Spinal cord (tissue), 10 donors: Measurements from ENCODE around the gene AQP6. TPM values are rescaled to one million over a fixed set of nuclear protein-coding genes. Genes with fewer than 3 reads are reported as not detected.

ENCODE experiments used
- DNase-seq, 6 donors: peaks; one replicate each; pipeline versions ENCODE4 v3.0.0 to v3.0.0-alpha.2; 2013 to 2015; ENCODE audit warnings: low spot score in 6 of 6, low read depth in 4 of 6
- H3K27ac ChIP-seq: one replicate; pipeline ENCODE4 v1.5.1; 2013; ENCODE audit warnings: low read depth, low read length, control low read depth
- H3K27me3 ChIP-seq: one replicate; pipeline ENCODE4 v1.6.1; 2013; ENCODE audit warnings: low read length; ENCODE audit not compliant: control insufficient read depth, insufficient read depth
- H3K36me3 ChIP-seq: one replicate; pipeline ENCODE4 v1.6.1; 2013; ENCODE audit warnings: low read length; ENCODE audit not compliant: control insufficient read depth, insufficient read depth
- H3K4me1 ChIP-seq: one replicate; pipeline ENCODE4 v1.6.1; 2013; ENCODE audit warnings: low read length; ENCODE audit not compliant: control insufficient read depth, insufficient read depth
- H3K4me3 ChIP-seq: one replicate; pipeline ENCODE4 v1.5.1; 2013; ENCODE audit warnings: low read depth, low read length, control low read depth
- H3K9me3 ChIP-seq: one replicate; pipeline ENCODE4 v1.6.1; 2013; ENCODE audit warnings: low read length; ENCODE audit not compliant: control insufficient read depth, insufficient read depth
- WGBS: methylation state at CpG from one replicate; pipeline ENCODE4 v1.1.5; 2013; ENCODE audit warnings: missing lambda C conversion rate; ENCODE audit not compliant: insufficient coverage; 5-methylcytosine and 5-hydroxymethylcytosine counted together
- polyA plus RNA-seq, 2 donors: library from polyadenylated mRNA; unstranded; fragments of 120-200 nt; gene quantifications; one replicate each; pipeline ENCODE4 v1.2.1, GENCODE V29; 2013; ENCODE audit not compliant: insufficient read length in 2 of 2
- total RNA-seq, 2 donors: library from RNA; depleted of rRNA in 1 of 2; stranded (reverse); fragments of 120-200 nt in 1 of 2; fragments of >200 nt in 1 of 2; gene quantifications; one replicate each; pipeline versions ENCODE4 v1.2.3 to v1.2.4, GENCODE V29; 2013 to 2014
- donor health status: healthy.

AQP6 gene
- total and polyA plus RNA-seq, 4 donors = 2.1 to 9.2 (median 4.8) TPM

DNA sequence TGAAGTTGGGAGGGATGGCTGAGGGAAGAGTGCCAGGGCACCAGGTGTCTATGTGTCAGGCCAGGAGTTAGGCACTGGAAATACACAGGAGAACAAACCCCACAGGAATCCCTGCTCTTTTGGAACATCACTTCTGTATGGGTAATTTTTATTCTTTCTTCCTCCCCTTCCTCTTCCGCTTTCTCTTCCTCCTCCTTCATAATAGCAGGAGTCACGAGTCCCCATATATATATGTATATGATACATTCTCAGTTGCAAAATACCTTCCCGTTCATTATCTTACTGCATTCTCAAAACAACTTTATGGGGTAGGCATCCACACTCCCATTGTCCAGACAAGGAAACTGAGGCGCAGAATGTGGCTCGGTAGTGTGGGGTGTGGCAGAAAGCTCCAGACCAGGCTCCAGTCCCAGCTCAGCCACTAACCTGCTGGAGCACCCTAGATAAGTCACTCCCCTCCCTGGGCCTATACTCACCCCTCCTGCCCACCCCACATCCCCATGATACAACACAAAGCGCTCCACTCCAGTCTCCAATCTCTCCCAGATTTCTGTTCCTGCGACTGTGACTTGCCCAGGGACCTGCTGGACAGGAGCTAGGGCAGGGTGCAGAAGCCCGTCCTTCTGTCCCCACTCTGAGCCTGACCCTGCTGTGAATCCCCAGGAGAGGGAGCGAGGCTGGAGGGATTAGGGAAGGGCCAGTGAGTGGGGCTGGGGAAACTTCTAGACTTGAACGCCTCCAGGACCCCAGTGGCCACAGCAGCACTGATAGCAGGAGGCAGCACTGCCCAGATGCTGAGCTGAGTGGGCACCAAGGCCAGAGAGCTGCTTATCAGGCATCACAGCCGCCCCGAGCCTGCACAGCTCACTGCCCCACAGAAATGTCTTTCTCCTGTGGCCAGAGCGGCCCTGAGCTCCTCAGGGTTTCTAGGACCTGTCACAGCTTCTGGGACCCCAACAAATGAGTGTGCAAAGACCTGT is 23.6 kb upstream of the AQP6 start:
- Histone ChIP-seq H3K27ac (no peak overlapping the region), H3K27me3 (peaks cover 5% of the 10 kb centered on the region), H3K4me1 (peaks cover 6% of the 10 kb centered on the region), H3K9me3 (no peaks in the 10 kb centered on the region), H3K4me3 (no peak overlapping the region), H3K36me3 (no peaks in the 10 kb centered on the region)
- 86% methylated on average over 9 of the region's 13 CpGs for WGBS
- no peak for DNase-seq

DNA sequence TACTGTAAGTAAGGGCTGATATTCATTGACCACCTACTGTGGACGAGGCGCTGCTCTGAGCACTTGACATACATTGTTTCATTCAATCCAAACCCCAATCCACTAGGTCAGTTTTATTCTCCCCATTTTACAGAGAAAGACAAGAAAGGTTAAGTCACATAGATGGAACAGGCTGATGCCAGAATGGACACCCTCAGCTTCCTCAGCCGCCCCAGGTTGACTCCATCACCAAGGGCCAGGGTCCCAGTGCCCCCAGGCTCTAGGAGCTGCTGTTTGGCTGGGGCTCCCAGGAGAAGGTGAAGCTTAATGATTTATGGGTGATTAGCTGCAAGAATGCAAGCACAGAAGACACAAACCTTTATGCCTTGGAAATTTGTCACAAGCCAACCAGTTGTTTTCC is 22.9 kb upstream of the AQP6 start:
- H3K4me1 ChIP-seq = peaks cover 6% of the 10 kb centered on the region
- no peak for DNase-seq
- H3K9me3 ChIP-seq = no peaks in the 10 kb centered on the region
- no peak overlapping the region for H3K4me3 ChIP-seq
- H3K36me3 ChIP-seq = no peaks in the 10 kb centered on the region
- WGBS = 94% methylated on average over 3 of the region's 3 CpGs
- H3K27ac ChIP-seq = no peak overlapping the region
- peaks cover 12% of the 10 kb centered on the region for H3K27me3 ChIP-seq

DNA sequence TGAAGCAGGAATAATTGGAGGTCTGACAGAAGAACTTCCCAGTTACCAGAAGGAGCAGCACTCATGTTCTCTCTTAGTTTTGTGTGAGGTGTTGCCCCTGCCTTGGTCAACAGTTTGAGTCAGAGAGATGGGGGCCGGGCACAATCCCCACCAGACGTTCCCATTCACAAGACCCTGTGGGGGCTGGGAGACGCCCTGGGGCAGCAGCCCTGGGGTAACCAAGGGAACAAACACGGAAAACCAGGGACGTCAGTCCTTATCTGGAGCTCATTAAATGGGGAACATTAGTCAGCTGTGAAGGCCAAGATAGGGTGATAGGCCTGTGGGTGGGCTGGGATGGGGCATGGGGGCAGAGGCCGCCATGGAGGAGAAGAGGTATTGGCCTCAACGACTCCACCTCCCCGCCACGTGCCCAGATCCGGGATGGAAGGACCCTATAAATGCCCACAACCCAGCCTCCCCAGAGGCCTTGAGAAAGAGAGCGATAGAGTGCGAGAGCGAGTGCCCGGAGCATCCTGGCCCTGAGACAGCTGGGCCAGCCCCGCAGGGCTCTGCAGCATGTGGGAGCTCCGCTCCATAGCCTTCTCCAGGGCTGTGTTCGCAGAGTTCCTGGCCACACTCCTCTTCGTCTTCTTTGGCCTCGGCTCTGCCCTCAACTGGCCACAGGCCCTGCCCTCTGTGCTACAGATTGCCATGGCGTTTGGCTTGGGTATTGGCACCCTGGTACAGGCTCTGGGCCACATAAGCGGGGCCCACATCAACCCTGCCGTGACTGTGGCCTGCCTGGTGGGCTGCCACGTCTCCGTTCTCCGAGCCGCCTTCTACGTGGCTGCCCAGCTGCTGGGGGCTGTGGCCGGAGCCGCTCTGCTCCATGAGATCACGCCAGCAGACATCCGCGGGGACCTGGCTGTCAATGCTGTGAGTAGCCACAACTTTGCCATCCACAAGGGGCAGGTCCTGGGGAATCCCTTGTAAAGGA is 22.2 kb upstream of the AQP6 start, which contains the start of gene AQP2:
Gene AQP2 (plus strand): TSS at position 465 of the 979 bp plus-strand sequence. CDS start 94 bp downstream, at position 559.
- Histone ChIP-seq H3K27ac (no peak within 1 kb of the TSS), H3K27me3 (peaks cover 18% of the 10 kb centered on the region), H3K9me3 (no peaks in the 10 kb centered on the region), H3K36me3 (no peaks in the 10 kb centered on the region), H3K4me1 (peaks cover 6% of the 10 kb centered on the region), H3K4me3 (no peak within 1 kb of the TSS)
- no peak for DNase-seq
- WGBS = 86% methylated on average over 22 of the region's 32 CpGs

DNA sequence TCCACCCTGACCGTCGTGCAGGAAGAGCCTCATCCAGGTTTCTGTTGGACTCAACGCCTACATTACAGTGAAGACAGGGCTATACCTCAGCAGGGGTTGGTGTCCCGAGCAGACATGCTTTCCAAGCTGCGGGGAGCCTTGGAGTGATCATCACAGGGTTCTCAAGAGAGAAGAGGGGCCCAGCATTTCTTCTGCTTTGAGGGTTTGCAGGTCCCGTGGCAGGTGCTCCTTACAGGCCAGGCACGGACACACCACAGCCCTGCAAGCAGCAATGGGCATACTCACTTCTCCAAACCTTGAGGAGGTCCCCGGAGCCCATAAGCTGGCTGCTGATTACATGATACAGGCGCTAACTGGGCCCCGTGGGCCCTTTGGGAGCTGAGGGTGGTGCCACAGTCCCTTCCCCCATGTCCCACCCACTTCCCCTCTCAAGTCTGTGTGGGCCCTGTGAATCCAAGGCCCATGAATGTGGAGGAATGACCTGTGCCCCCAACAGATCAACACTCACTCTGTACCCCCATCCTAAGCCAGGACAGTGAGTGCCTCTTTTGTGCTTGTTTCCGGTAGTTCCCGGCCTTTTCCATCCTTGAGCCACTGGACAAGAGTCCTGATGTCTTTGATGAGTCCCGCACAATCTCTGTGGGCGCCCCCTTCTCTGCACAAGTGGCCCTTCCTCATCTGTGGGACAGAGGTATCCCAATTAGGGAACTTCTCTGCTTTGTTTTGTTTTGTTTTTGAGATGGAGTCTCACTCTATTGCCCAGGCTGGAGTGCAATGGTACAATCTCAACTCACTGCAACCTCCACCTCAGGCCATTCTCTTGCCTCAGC is 21.1 kb upstream of the AQP6 start:
- no peak overlapping the region for H3K27ac ChIP-seq
- 87% methylated on average over 14 of the region's 14 CpGs for WGBS

DNA sequence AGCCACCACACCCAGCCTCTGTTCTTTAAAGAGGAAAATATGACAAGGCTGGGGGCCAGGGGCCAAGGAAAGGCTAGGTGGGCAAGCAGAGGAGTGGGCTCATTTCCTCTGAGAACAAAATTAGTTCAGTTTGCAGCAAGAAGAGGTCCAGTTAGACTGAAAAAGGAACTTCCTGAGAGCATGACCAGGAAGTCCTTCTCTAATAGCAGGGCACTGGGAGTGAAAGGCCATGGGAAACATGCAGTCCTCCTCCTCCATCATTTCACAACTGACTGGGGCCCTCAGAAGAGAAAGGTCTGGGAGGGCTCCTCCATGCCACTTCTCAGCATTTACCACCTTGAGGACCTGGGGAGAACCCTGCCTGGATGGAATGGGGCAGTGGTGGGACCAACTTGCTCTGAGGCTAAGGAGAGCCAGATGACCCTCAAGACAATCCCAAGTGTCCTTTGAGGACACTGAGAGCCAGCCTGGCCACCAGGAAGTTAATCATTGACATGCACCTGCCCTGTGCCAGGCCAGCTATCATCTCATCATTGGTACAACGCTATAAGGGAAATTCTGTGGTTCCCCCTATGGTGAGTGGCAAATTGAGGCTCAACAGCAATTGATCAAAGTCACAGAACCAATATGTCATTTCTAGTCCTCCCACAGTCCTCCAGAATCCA is 20.2 kb upstream of the AQP6 start:
- DNase-seq = no peak
- H3K4me1 ChIP-seq = peaks cover 4% of the 10 kb centered on the region
- no peak overlapping the region for H3K4me3 ChIP-seq
- no peaks in the 10 kb centered on the region for H3K36me3 ChIP-seq
- H3K27me3 ChIP-seq = peaks cover 33% of the 10 kb centered on the region
- H3K9me3 ChIP-seq = no peaks in the 10 kb centered on the region
- 100% methylated on average over 1 of the region's 1 CpG for WGBS
- no peak overlapping the region for H3K27ac ChIP-seq

More for the DNA sequence above, 21.1 kb upstream of the AQP6 start:
- Histone ChIP-seq H3K4me1 (peaks cover 4% of the 10 kb centered on the region), H3K27me3 (peaks cover 27% of the 10 kb centered on the region), H3K9me3 (no peaks in the 10 kb centered on the region), H3K36me3 (no peaks in the 10 kb centered on the region), H3K4me3 (no peak overlapping the region)
- DNase-seq = no peak

DNA sequence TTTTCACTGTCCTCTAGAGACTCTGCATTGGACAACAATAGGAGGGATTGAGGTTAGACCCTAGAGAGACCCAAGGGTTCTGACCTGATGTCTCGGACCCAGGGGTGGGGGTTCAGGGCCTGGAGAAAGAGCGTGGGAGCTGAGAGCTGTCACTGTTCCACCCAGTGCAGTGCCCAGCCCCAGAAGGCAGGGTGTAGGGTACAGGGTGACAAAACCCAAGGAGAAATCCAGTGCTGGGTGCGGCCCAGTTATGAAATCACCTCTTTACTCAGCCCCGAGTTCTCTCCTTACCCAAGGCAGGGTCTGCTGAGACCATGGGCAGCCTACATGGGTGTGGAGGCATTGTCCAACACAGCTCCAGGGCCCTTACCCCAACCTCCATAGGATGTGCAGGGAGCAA is 19.6 kb upstream of the AQP6 start:
- H3K4me3 ChIP-seq = no peak overlapping the region
- H3K27ac ChIP-seq = no peak overlapping the region
- H3K4me1 ChIP-seq = peaks cover 4% of the 10 kb centered on the region
- 87% methylated on average over 3 of the region's 4 CpGs for WGBS
- DNase-seq = no peak
- H3K36me3 ChIP-seq = no peaks in the 10 kb centered on the region
- peaks cover 38% of the 10 kb centered on the region for H3K27me3 ChIP-seq
- no peaks in the 10 kb centered on the region for H3K9me3 ChIP-seq

DNA sequence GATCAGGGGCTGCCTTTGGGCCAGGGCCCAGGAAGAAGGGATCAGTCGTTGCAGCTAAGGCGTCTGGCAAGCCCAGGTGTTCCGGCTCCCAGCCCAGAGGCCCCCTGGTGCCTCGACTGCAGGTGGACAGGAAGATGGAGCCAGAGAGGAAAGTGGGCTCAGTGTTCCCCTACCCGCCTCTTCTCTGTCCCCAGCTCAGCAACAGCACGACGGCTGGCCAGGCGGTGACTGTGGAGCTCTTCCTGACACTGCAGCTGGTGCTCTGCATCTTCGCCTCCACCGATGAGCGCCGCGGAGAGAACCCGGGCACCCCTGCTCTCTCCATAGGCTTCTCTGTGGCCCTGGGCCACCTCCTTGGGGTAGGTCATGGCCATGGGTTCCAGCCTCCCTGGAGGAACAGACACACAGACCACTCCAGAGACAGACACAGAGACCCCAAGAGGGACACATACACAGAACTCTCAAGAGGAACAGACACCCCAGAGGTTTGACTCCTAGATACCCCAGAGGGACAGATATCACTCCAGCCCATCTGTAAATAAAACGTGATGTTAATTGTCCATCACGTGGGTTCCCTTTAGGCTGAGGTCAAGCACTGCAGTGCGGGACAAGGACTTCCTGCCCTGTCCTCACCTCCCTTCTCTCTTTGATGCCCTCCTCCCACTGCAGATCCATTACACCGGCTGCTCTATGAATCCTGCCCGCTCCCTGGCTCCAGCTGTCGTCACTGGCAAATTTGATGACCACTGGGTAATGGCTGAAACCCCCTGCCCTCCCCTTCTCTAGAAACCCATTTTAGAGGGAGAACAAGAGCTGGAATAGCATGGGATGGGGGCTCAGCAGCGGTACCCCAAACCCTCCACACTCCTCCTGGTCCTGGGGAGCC is 18.5 kb upstream of the AQP6 start:
- H3K27ac ChIP-seq = no peak overlapping the region
- 75% methylated on average over 17 of the region's 21 CpGs for WGBS
- peaks cover 4% of the 10 kb centered on the region for H3K4me1 ChIP-seq
- H3K4me3 ChIP-seq = no peak overlapping the region
- no peaks in the 10 kb centered on the region for H3K36me3 ChIP-seq
- H3K9me3 ChIP-seq = no peaks in the 10 kb centered on the region
- no peak for DNase-seq
- H3K27me3 ChIP-seq = peaks cover 44% of the 10 kb centered on the region
